ENCODE results near the gene ACSM2A. TPM values are rescaled to one million over a fixed set of nuclear protein-coding genes. Genes with fewer than 3 reads are reported as not detected.
"Not testable (repeated sequence)": the region's sequence is repeated elsewhere in the genome, so short reads cannot be mapped to it uniquely, and the experiment has no call there.

ACSM2A gene
- total RNA-seq, result 0.05 TPM
- polyA plus RNA-seq, result 0.21 TPM
- long read RNA-seq, donor 1, result 0 reads
- long read RNA-seq, donor 2, result 0 reads
- long read RNA-seq, donor 3, result 0 reads
- long read RNA-seq, donor 4, result 0 reads
- long read RNA-seq, donor 5, partial matches to known transcripts, result 0 of 1 reads
- long read RNA-seq, donor 5, other reads (novel, unspliced or antisense), result 0 of 1 reads
- long read RNA-seq, donor 6, result 0 reads
- long read RNA-seq, donor 7, result 0 reads
- long read RNA-seq, donor 8, result 0 reads
- long read RNA-seq, donor 9, result 0 reads
- long read RNA-seq, donor 10, result 0 reads

DNA sequence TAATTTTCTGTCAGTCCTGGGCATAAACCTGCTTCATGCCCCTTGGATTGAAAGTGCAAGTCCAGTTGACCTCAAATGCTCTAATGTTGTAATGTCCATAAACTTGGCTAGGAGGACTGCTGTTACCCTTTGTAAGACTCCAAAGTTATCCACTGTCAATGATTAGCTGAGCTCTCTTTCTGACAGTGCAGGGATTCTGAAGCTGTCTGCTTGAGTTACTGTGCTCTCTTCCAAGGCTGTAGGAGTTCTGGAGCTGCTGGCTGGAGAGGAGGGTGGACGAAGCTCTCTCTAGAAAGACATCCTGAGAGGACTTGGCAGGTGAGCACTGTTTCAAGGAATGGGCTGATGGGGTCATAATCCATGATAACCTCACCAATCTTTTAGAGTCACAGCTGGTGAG, at the start of gene ACSM2A:
ACSM2A (plus strand) TSS at position 158 of the 400 bp plus-strand sequence. CDS start 8,594 bp downstream, outside the sequence.
- WGBS, result 67% methylated on average over 1 of the region's 1 CpG
- not testable (repeated sequence) for H3K4me1 ChIP-seq (ENCODE audit: control insufficient read depth in 2 of 2, insufficient read depth in 2 of 2, low read length in 2 of 2); H3K27me3 ChIP-seq (ENCODE audit: control insufficient read depth in 2 of 2, insufficient read depth in 1 of 2, low read length in 1 of 2); DNase-seq (ENCODE audit: low read depth in 6 of 9, low spot score in 9 of 9); H3K36me3 ChIP-seq (ENCODE audit: control insufficient read depth in 2 of 2, insufficient read depth in 2 of 2, low read length in 1 of 2); H3K9me3 ChIP-seq (ENCODE audit: control insufficient read depth in 2 of 2, insufficient read depth in 1 of 2, low read length in 1 of 2); H3K4me3 ChIP-seq (ENCODE audit: low read length in 2 of 2); H3K27ac ChIP-seq (ENCODE audit: low read depth in 1 of 2, low read length in 1 of 2)

DNA sequence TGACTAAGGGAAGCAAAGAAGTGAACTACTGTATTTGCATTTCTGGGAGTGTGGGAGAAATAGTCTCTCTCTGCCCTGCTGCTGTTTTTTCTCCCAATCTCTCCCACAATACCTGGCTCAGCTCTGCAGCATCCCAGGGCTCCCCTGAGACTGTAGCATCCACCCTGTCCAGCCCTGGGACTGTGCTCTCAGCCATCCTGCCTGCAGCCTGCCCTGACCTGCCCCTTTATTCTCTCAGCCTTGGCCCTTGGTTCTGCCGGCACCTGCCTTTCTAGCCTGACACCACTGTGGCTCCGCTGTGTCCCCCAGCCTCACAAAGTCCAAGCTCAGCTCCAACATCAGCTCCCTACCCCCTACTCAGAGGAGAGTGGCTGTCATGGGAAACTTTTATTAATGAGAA, 48.7 kb upstream of the ACSM2A start:
- DNase-seq (ENCODE audit: low read depth in 6 of 9, low spot score in 9 of 9), result no peak
- WGBS, result 95% methylated on average over 2 of the region's 2 CpGs
- H3K4me3 ChIP-seq (ENCODE audit: low read length in 2 of 2), result no peak overlapping the region

DNA sequence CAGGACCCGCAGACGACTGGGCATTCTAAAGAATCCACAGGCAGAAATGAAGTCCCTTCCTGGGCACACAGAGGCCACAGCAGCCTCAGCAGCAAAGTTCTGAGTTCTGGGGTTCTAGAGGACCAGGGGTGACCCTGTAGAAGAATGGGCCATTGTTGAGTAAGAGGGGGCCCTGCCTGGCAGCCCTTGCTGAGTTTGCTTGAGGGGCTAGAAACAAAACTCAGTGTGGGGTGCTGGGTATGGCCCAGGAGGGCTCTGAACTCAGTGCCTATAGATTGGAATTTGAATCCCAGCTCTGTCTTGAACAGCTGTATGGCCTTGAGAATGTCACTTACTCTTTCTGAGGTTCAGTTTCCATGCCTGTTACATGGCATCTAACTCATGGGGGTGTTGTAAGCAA, 46.7 kb upstream of the ACSM2A start, which contains the start of gene PDILT:
PDILT (minus strand) TSS at position 101 of the 400 bp plus-strand sequence. CDS start 5,437 bp downstream, outside the sequence.
- no peak for DNase-seq (ENCODE audit: low read depth in 6 of 9, low spot score in 9 of 9)
- H3K36me3 ChIP-seq (ENCODE audit: control insufficient read depth in 2 of 2, insufficient read depth in 2 of 2, low read length in 1 of 2), result no peaks in the 10 kb centered on the region
- H3K4me1 ChIP-seq (ENCODE audit: control insufficient read depth in 2 of 2, insufficient read depth in 2 of 2, low read length in 2 of 2), result no peaks in the 10 kb centered on the region
- H3K27me3 ChIP-seq (ENCODE audit: control insufficient read depth in 2 of 2, insufficient read depth in 1 of 2, low read length in 1 of 2), result no peaks in the 10 kb centered on the region
- no peaks in the 10 kb centered on the region for H3K9me3 ChIP-seq (ENCODE audit: control insufficient read depth in 2 of 2, insufficient read depth in 1 of 2, low read length in 1 of 2)
- 95% methylated on average over 2 of the region's 2 CpGs for WGBS
- no peak within 1 kb of the TSS for H3K4me3 ChIP-seq (ENCODE audit: low read length in 2 of 2)
- H3K27ac ChIP-seq (ENCODE audit: low read depth in 1 of 2, low read length in 1 of 2), result no peak within 1 kb of the TSS

More for the DNA sequence above, 48.7 kb upstream of the ACSM2A start:
- Histone ChIP-seq H3K27ac (ENCODE audit: low read depth in 1 of 2, low read length in 1 of 2) (no peak overlapping the region), H3K27me3 (ENCODE audit: control insufficient read depth in 2 of 2, insufficient read depth in 1 of 2, low read length in 1 of 2) (no peaks in the 10 kb centered on the region), H3K36me3 (ENCODE audit: control insufficient read depth in 2 of 2, insufficient read depth in 2 of 2, low read length in 1 of 2) (no peaks in the 10 kb centered on the region), H3K4me1 (ENCODE audit: control insufficient read depth in 2 of 2, insufficient read depth in 2 of 2, low read length in 2 of 2) (no peaks in the 10 kb centered on the region), H3K9me3 (ENCODE audit: control insufficient read depth in 2 of 2, insufficient read depth in 1 of 2, low read length in 1 of 2) (no peaks in the 10 kb centered on the region)

GRCh38 chr16:20409398-20410120, 41.8 kb upstream of the ACSM2A start, which contains the start of gene ACSM5:
TSS of gene ACSM5 (plus strand) at chr16:20409534. CDS start at chr16:20411485, 1,951 bp downstream.
- no peak for DNase-seq (ENCODE audit: low read depth in 6 of 9, low spot score in 9 of 9)
- Histone ChIP-seq H3K27ac (ENCODE audit: low read depth in 1 of 2, low read length in 1 of 2) (no peak within 1 kb of the TSS), H3K4me1 (ENCODE audit: control insufficient read depth in 2 of 2, insufficient read depth in 2 of 2, low read length in 2 of 2) (no peaks in the 10 kb centered on the region), H3K27me3 (ENCODE audit: control insufficient read depth in 2 of 2, insufficient read depth in 1 of 2, low read length in 1 of 2) (no peaks in the 10 kb centered on the region), H3K4me3 (ENCODE audit: low read length in 2 of 2) (no peak within 1 kb of the TSS), H3K9me3 (ENCODE audit: control insufficient read depth in 2 of 2, insufficient read depth in 1 of 2, low read length in 1 of 2) (no peaks in the 10 kb centered on the region), H3K36me3 (ENCODE audit: control insufficient read depth in 2 of 2, insufficient read depth in 2 of 2, low read length in 1 of 2) (no peaks in the 10 kb centered on the region)
- WGBS, result 94% methylated on average over 6 of the region's 6 CpGs

GRCh38 chr16:20410121-20410723, 41.1 kb upstream of the ACSM2A start:
- Histone ChIP-seq H3K27me3 (ENCODE audit: control insufficient read depth in 2 of 2, insufficient read depth in 1 of 2, low read length in 1 of 2) (no peaks in the 10 kb centered on the region), H3K4me1 (ENCODE audit: control insufficient read depth in 2 of 2, insufficient read depth in 2 of 2, low read length in 2 of 2) (no peaks in the 10 kb centered on the region), H3K27ac (ENCODE audit: low read depth in 1 of 2, low read length in 1 of 2) (no peak overlapping the region), H3K9me3 (ENCODE audit: control insufficient read depth in 2 of 2, insufficient read depth in 1 of 2, low read length in 1 of 2) (no peaks in the 10 kb centered on the region), H3K36me3 (ENCODE audit: control insufficient read depth in 2 of 2, insufficient read depth in 2 of 2, low read length in 1 of 2) (no peaks in the 10 kb centered on the region), H3K4me3 (ENCODE audit: low read length in 2 of 2) (no peak overlapping the region)
- no peak for DNase-seq (ENCODE audit: low read depth in 6 of 9, low spot score in 9 of 9)
- 86% methylated on average over 6 of the region's 6 CpGs for WGBS

- Histone ChIP-seq H3K27me3 (ENCODE audit: control insufficient read depth in 2 of 2, insufficient read depth in 1 of 2, low read length in 1 of 2) (no peaks in the 10 kb centered on the region), H3K4me3 (ENCODE audit: low read length in 2 of 2) (no peak overlapping the region), H3K27ac (ENCODE audit: low read depth in 1 of 2, low read length in 1 of 2) (no peak overlapping the region), H3K9me3 (ENCODE audit: control insufficient read depth in 2 of 2, insufficient read depth in 1 of 2, low read length in 1 of 2) (no peaks in the 10 kb centered on the region), H3K36me3 (ENCODE audit: control insufficient read depth in 2 of 2, insufficient read depth in 2 of 2, low read length in 1 of 2) (no peaks in the 10 kb centered on the region), H3K4me1 (ENCODE audit: control insufficient read depth in 2 of 2, insufficient read depth in 2 of 2, low read length in 2 of 2) (no peaks in the 10 kb centered on the region)
- DNase-seq (ENCODE audit: low read depth in 6 of 9, low spot score in 9 of 9), result no peak
- WGBS, result 96% methylated on average over 2 of the region's 2 CpGs
Measured at GRCh38 chr16:20411055-20411454, 40.3 kb upstream of the ACSM2A start.

- Histone ChIP-seq H3K36me3 (ENCODE audit: control insufficient read depth in 2 of 2, insufficient read depth in 2 of 2, low read length in 1 of 2) (no peaks in the 10 kb centered on the region), H3K4me3 (ENCODE audit: low read length in 2 of 2) (no peak overlapping the region), H3K27ac (ENCODE audit: low read depth in 1 of 2, low read length in 1 of 2) (no peak overlapping the region), H3K9me3 (ENCODE audit: control insufficient read depth in 2 of 2, insufficient read depth in 1 of 2, low read length in 1 of 2) (no peaks in the 10 kb centered on the region), H3K27me3 (ENCODE audit: control insufficient read depth in 2 of 2, insufficient read depth in 1 of 2, low read length in 1 of 2) (no peaks in the 10 kb centered on the region), H3K4me1 (ENCODE audit: control insufficient read depth in 2 of 2, insufficient read depth in 2 of 2, low read length in 2 of 2) (no peaks in the 10 kb centered on the region)
- 87% methylated on average over 1 of the region's 1 CpG for WGBS
- no peak for DNase-seq (ENCODE audit: low read depth in 6 of 9, low spot score in 9 of 9)
Measured at GRCh38 chr16:20415541-20415940, 35.8 kb upstream of the ACSM2A start.

DNA sequence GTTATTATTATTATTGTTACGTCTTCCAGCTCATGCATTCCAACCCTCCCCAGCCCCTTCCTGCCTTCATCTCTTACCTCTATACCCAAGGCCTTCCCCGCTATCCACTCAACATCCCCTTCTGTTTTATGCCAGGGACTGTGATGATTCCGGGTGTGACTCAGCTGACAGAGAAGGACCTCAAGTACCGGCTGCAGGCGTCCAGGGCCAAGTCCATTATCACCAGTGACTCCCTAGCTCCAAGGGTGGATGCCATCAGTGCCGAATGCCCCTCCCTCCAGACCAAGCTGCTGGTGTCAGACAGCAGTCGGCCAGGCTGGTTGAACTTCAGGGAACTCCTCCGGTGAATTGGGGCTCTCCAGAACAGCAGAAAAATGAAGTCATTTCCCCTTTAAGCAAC, 32.2 kb upstream of the ACSM2A start:
- not testable (repeated sequence) for H3K27me3 ChIP-seq (ENCODE audit: control insufficient read depth in 2 of 2, insufficient read depth in 1 of 2, low read length in 1 of 2); H3K27ac ChIP-seq (ENCODE audit: low read depth in 1 of 2, low read length in 1 of 2); H3K4me3 ChIP-seq (ENCODE audit: low read length in 2 of 2); H3K4me1 ChIP-seq (ENCODE audit: control insufficient read depth in 2 of 2, insufficient read depth in 2 of 2, low read length in 2 of 2); DNase-seq (ENCODE audit: low read depth in 6 of 9, low spot score in 9 of 9); H3K36me3 ChIP-seq (ENCODE audit: control insufficient read depth in 2 of 2, insufficient read depth in 2 of 2, low read length in 1 of 2); H3K9me3 ChIP-seq (ENCODE audit: control insufficient read depth in 2 of 2, insufficient read depth in 1 of 2, low read length in 1 of 2)
- WGBS, result 87% methylated on average over 8 of the region's 8 CpGs

GRCh38 chr16:20421748-20422147, 29.6 kb upstream of the ACSM2A start:
- not testable (repeated sequence) for H3K4me3 ChIP-seq (ENCODE audit: low read length in 2 of 2); DNase-seq (ENCODE audit: low read depth in 6 of 9, low spot score in 9 of 9); H3K27ac ChIP-seq (ENCODE audit: low read depth in 1 of 2, low read length in 1 of 2); H3K9me3 ChIP-seq (ENCODE audit: control insufficient read depth in 2 of 2, insufficient read depth in 1 of 2, low read length in 1 of 2); H3K27me3 ChIP-seq (ENCODE audit: control insufficient read depth in 2 of 2, insufficient read depth in 1 of 2, low read length in 1 of 2); H3K4me1 ChIP-seq (ENCODE audit: control insufficient read depth in 2 of 2, insufficient read depth in 2 of 2, low read length in 2 of 2); H3K36me3 ChIP-seq (ENCODE audit: control insufficient read depth in 2 of 2, insufficient read depth in 2 of 2, low read length in 1 of 2)
- WGBS, result 91% methylated on average over 2 of the region's 2 CpGs
